OCI-LY7 (cell line): Measurements from ENCODE around the gene PPP2R5C.

Experiments used
- CTCF ChIP-seq: fragments of 200-600 bp; sonication (generic); conservative IDR thresholded peaks from 2 replicates; pipeline ENCODE4 v1.5.1; 2014; ENCODE audit warnings: mild to moderate bottlenecking, antibody characterized with exemption, low read length, moderate library complexity, mixed read lengths
- EZH2phosphoT487 ChIP-seq: fragments of 200-600 bp; sonication (generic); IDR thresholded peaks from 2 replicates; pipeline ENCODE4 v1.6.1; 2018; ENCODE audit warnings: low read depth, borderline replicate concordance, mild to moderate bottlenecking, mixed run types, antibody characterized with exemption, low read length, moderate library complexity, mixed read lengths

- no peak for TF ChIP-seq CTCF
- no peak for TF ChIP-seq EZH2phosphoT487
Observed at GRCh38 chr14:101969481-101969880, 208.0 kb downstream of the PPP2R5C start.
